ENCODE measurements around the gene RFX8.

RFX8 gene

DNA sequence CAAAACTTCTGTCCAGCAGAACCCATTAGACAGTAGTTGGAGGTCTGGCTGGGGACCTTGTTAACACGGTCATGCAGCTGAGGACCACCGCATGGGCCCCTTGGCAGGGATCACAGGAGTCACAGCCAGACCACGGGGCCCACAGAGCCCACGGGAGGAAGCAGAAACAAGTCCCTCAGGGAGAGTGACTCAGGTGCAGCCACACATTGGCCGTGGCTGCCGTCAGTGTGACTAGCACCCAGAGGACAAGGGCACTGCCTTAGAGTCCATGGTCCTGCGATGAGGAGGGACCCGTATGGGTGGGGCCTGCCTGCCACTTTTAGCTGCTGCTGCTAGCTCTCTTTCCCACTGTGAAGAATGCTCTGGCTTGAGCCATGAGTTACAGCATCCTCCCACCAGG is 5.9 kb upstream of the RFX8 start:
- Histone ChIP-seq H3K36me3 (no peaks in the 10 kb centered on the region), H3K4me3 (ENCODE audit: low read depth, low read length) (no peak overlapping the region), H3K27ac (no peak overlapping the region), H3K27me3 (ENCODE audit: insufficient read depth, low read depth, severe bottlenecking) (no peaks in the 10 kb centered on the region), H3K9me3 (ENCODE audit: severe bottlenecking) (no peaks in the 10 kb centered on the region)
- no peak for DNase-seq
- TF ChIP-seq, protein P1, sequence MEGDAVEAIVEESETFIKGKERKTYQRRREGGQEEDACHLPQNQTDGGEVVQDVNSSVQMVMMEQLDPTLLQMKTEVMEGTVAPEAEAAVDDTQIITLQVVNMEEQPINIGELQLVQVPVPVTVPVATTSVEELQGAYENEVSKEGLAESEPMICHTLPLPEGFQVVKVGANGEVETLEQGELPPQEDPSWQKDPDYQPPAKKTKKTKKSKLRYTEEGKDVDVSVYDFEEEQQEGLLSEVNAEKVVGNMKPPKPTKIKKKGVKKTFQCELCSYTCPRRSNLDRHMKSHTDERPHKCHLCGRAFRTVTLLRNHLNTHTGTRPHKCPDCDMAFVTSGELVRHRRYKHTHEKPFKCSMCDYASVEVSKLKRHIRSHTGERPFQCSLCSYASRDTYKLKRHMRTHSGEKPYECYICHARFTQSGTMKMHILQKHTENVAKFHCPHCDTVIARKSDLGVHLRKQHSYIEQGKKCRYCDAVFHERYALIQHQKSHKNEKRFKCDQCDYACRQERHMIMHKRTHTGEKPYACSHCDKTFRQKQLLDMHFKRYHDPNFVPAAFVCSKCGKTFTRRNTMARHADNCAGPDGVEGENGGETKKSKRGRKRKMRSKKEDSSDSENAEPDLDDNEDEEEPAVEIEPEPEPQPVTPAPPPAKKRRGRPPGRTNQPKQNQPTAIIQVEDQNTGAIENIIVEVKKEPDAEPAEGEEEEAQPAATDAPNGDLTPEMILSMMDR (IDR thresholded peaks at IDR 0.05; ENCODE audit: low read depth, low read length), result no peak

DNA sequence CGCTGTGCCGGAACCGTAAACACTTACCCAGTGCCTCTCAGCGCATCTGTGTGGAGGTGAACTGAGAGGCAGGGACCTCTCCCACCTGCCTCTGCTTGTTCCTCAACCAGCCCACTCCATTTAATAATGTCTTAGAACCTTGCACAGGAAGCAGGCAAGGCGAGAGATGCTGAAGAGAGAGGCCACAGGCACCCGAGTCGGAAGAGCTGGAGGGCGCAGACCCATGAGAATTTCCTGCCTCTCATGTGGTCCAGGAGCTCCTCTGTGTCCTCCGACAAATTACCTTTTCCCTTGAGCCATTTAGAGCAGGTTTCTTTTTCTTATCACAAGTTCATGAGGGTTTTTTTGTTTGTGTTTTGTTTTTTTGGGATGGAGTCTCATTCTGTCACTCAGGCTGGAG is 4.9 kb upstream of the RFX8 start:
- no peak overlapping the region for H3K27ac ChIP-seq
- no peaks in the 10 kb centered on the region for H3K27me3 ChIP-seq (ENCODE audit: insufficient read depth, low read depth, severe bottlenecking)
- no peak overlapping the region for H3K4me3 ChIP-seq (ENCODE audit: low read depth, low read length)
- H3K36me3 ChIP-seq, result no peaks in the 10 kb centered on the region
- H3K9me3 ChIP-seq (ENCODE audit: severe bottlenecking), result no peaks in the 10 kb centered on the region
- no peak for DNase-seq
- TF ChIP-seq, protein P1 (IDR thresholded peaks at IDR 0.05; ENCODE audit: low read depth, low read length), result no peak

DNA sequence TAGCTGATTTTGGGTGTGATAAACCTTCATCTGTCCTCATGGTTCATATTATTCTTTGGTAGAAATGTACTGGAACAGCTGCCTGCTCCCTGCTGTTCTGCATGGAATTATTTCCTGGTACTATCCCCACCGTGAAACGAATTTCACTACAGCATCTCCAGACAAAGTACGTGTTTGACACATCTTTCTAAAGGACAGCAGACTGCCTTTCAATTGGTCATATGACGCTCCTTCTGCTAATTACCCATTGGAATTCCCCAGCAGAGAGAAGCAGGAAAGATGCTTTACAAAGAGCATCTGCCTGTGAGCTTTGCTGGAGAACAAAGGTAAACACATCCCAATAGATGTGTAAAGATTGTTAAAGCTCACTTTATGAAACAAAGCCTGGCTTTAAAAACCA is 4.4 kb upstream of the RFX8 start:
- no peak for DNase-seq
- H3K36me3 ChIP-seq, result no peaks in the 10 kb centered on the region
- TF ChIP-seq, protein P1 (IDR thresholded peaks at IDR 0.05; ENCODE audit: low read depth, low read length), result no peak
- no peaks in the 10 kb centered on the region for H3K27me3 ChIP-seq (ENCODE audit: insufficient read depth, low read depth, severe bottlenecking)
- H3K9me3 ChIP-seq (ENCODE audit: severe bottlenecking), result no peaks in the 10 kb centered on the region
- no peak overlapping the region for H3K4me3 ChIP-seq (ENCODE audit: low read depth, low read length)
- no peak overlapping the region for H3K27ac ChIP-seq

DNA sequence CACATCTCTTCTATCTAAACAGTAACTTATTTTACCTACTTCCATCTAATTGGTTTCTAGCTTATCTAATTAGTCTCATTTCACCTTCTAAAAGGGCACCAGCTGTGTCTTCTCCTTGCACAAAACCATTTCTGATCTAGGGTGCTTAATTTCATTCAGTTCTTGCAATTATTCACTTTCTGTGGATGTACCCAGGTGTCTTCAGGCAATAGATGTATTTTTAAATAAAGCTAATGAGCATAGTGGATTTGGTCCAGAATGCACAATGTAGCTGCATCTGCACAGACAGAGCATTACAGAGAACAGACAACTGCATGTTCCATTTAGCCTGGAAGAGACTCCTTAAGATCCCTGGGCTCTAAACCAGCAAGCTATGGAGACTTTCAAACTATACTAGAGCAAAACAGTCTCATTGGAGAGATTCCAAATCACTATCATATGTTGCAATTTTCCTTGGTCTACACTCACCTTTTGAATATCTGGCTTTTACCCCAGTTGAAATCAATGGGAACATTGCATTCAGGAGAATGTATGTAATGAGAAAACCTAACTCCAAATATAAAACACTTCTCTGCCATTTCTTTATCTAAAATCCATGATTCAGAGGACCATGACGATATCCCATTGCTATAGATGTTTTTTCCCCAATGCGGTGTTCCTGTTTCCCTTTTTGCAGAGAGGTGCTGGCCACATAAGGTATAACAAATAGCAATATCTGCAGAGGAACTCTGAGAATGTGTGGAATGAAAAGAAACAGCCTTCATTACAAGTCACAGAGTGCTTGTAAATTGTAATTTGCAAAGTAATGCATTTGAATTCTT is 3.5 kb upstream of the RFX8 start:
- no peak for DNase-seq
- H3K27ac ChIP-seq, result no peak overlapping the region
- TF ChIP-seq, protein P1 (IDR thresholded peaks at IDR 0.05; ENCODE audit: low read depth, low read length), result no peak
- no peaks in the 10 kb centered on the region for H3K36me3 ChIP-seq
- H3K4me3 ChIP-seq (ENCODE audit: low read depth, low read length), result no peak overlapping the region
- no peaks in the 10 kb centered on the region for H3K9me3 ChIP-seq (ENCODE audit: severe bottlenecking)
- no peaks in the 10 kb centered on the region for H3K27me3 ChIP-seq (ENCODE audit: insufficient read depth, low read depth, severe bottlenecking)

DNA sequence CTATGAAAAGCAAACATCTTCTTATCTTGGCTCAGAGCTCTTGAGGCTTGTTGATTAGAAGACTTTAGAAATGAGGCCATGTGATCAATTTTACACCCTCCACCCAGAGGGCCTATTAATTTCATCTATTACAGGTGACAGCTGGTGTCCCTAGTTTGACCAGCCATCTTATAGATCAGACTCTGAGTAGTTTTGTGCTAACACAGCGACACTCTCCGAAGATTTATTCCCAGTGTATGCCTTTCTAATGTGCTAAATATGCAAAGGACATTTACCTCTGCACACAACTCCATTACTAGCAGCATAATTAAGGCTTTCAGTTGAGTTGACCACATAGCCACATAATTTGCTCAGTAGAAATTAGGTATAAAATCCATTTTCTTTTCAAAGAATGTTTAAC is 2.6 kb upstream of the RFX8 start:
- H3K9me3 ChIP-seq (ENCODE audit: severe bottlenecking), result no peaks in the 10 kb centered on the region
- no peaks in the 10 kb centered on the region for H3K27me3 ChIP-seq (ENCODE audit: insufficient read depth, low read depth, severe bottlenecking)
- TF ChIP-seq, protein P1 (IDR thresholded peaks at IDR 0.05; ENCODE audit: low read depth, low read length), result no peak
- H3K27ac ChIP-seq, result no peak overlapping the region
- H3K36me3 ChIP-seq, result no peaks in the 10 kb centered on the region
- no peak for DNase-seq
- H3K4me3 ChIP-seq (ENCODE audit: low read depth, low read length), result no peak overlapping the region

Data from WERI-Rb-1 (cell line).